Activated naive CD4-positive, alpha-beta T cell treated with anti-CD3 and anti-CD28 coated beads for 36 hours (primary cell): ENCODE data around the gene RIMKLB. TPM values are rescaled to one million over a fixed set of nuclear protein-coding genes. Genes with fewer than 3 reads are reported as not detected.

Experiments
- CTCF ChIA-PET: fragments of 350-600 bp; sonication (Branson Sonifier 250); formaldehyde crosslinking; loops from one replicate; lab custom pipeline; 2021; ENCODE audit warnings: antibody characterized with exemption; lab: Charles Lee
- DNase-seq: peaks from one replicate; pipeline ENCODE4 v3.0.0-alpha.2; 2020
- H3K27ac Mint-ChIP-seq: one replicate; pipeline ENCODE4 v1.8.0; 2021; ENCODE audit warnings: mild to moderate bottlenecking, mixed read lengths
- H3K27me3 Mint-ChIP-seq: one replicate; pipeline ENCODE4 v1.8.0; 2021; ENCODE audit warnings: low read depth, mixed read lengths
- H3K36me3 Mint-ChIP-seq: one replicate; pipeline ENCODE4 v1.8.0; 2021; ENCODE audit warnings: low read depth, mixed read lengths
- H3K4me1 Mint-ChIP-seq: one replicate; pipeline ENCODE4 v1.8.0; 2021; ENCODE audit warnings: low read depth, mixed read lengths
- H3K4me3 Mint-ChIP-seq: one replicate; pipeline ENCODE4 v1.8.0; 2021; ENCODE audit warnings: mild to moderate bottlenecking, moderate library complexity, mixed read lengths
- H3K9me3 Mint-ChIP-seq: one replicate; pipeline ENCODE4 v1.8.0; 2021; ENCODE audit warnings: mixed read lengths
- intact Hi-C: fragments of 100-400 bp; cut with micrococcal nuclease; formaldehyde crosslinking; loops from one replicate; pipeline ENCODE4 v1.15.1; 2023
- total RNA-seq, 2 experiments: library from RNA; stranded (reverse); gene quantifications; one replicate each; pipeline ENCODE4 v1.2.3, GENCODE V29; 2021

The RIMKLB gene
- total RNA-seq, 2 experiments from 2014 or later: 5.2 to 5.5 TPM

GRCh38 chr12:8696442-8697090 lies 1.2 kb upstream of the RIMKLB start:
- Mint-ChIP-seq H3K4me3 (peak overlapping the region; percentile 91), H3K9me3 (no peaks in the 10 kb centered on the region), H3K4me1 (peaks cover 27% of the 10 kb centered on the region), H3K27me3 (no peaks in the 10 kb centered on the region), H3K27ac (no peak overlapping the region), H3K36me3 (no peaks in the 10 kb centered on the region)
- intact Hi-C loops: loop anchor here (2.0 to 5.0 kb wide), 2 partner anchors 196 to 252 kb away; partner anchors contain the start of gene M6PR
- no peak for DNase-seq
- CTCF ChIA-PET: interaction anchor here (1.6 kb wide), 1 partner anchor 193 kb away, joined by 5 read pairs; no protein-coding TSS in a partner anchor

- CTCF ChIA-PET: interaction anchor here (1.6 kb wide), 1 partner anchor 193 kb away, joined by 5 read pairs; no protein-coding TSS in a partner anchor
- no peak overlapping the region for H3K27ac Mint-ChIP-seq
- no peaks in the 10 kb centered on the region for H3K36me3 Mint-ChIP-seq
- no peak for DNase-seq
- intact Hi-C loops: loop anchor here (2.0 to 5.0 kb wide), 2 partner anchors 195 to 252 kb away; partner anchors contain the start of gene M6PR
- H3K9me3 Mint-ChIP-seq: no peaks in the 10 kb centered on the region
- H3K4me1 Mint-ChIP-seq: peaks cover 27% of the 10 kb centered on the region
- H3K27me3 Mint-ChIP-seq: no peaks in the 10 kb centered on the region
- H3K4me3 Mint-ChIP-seq: peak overlapping the region; percentile 91
Observed at GRCh38 chr12:8697120-8697475, 693 bp upstream of the RIMKLB start.

GRCh38 chr12:8698132-8698851 lies 501 bp downstream of the RIMKLB start:
- peaks cover 19% of the 10 kb centered on the region for H3K4me1 Mint-ChIP-seq
- no peaks in the 10 kb centered on the region for H3K27me3 Mint-ChIP-seq
- peak; percentile 40 for DNase-seq
- H3K9me3 Mint-ChIP-seq: no peaks in the 10 kb centered on the region
- peak overlapping the region; percentile 91 for H3K4me3 Mint-ChIP-seq
- no peaks in the 10 kb centered on the region for H3K36me3 Mint-ChIP-seq
- CTCF ChIA-PET: interaction anchor here (0.6 to 1.6 kb wide), 2 partner anchors 12 to 192 kb away, joined by 5 read pairs; no protein-coding TSS in a partner anchor
- peak overlapping the region; percentile 30 for H3K27ac Mint-ChIP-seq
- intact Hi-C loops: loop anchor here (5.0 kb wide), 1 partner anchor 194 kb away; no protein-coding TSS in a partner anchor

GRCh38 chr12:8698879-8699278 lies 1.1 kb downstream of the RIMKLB start:
- intact Hi-C loops: loop anchor here (5.0 kb wide), 1 partner anchor 193 kb away; no protein-coding TSS in a partner anchor
- Mint-ChIP-seq H3K4me3 (peak overlapping the region; percentile 91), H3K4me1 (peaks cover 18% of the 10 kb centered on the region), H3K9me3 (no peaks in the 10 kb centered on the region), H3K36me3 (no peaks in the 10 kb centered on the region), H3K27me3 (no peaks in the 10 kb centered on the region), H3K27ac (no peak overlapping the region)
- DNase-seq: no peak
- CTCF ChIA-PET: no interaction called here

- intact Hi-C loops: loop anchor here (5.0 kb wide), 1 partner anchor 193 kb away; no protein-coding TSS in a partner anchor
Observed at GRCh38 chr12:8699714-8700113, 1.9 kb downstream of the RIMKLB start.

GRCh38 chr12:8701046-8701660 lies 3.4 kb downstream of the RIMKLB start:
- Mint-ChIP-seq H3K4me1 (peaks cover 18% of the 10 kb centered on the region), H3K36me3 (no peaks in the 10 kb centered on the region), H3K9me3 (no peaks in the 10 kb centered on the region), H3K27ac (no peak overlapping the region), H3K27me3 (no peaks in the 10 kb centered on the region), H3K4me3 (no peak overlapping the region)
- intact Hi-C loops: no loop called here
- no peak for DNase-seq
- CTCF ChIA-PET: interaction anchor here (0.7 to 1.7 kb wide), 5 partner anchors 20 to 1480 kb away, joined by 3 to 11 read pairs (median 4); partner anchors contain the start of gene M6PR

More at GRCh38 chr12:8699714-8700113, 1.9 kb downstream of the RIMKLB start:
- CTCF ChIA-PET: interaction anchor here (0.7 to 1.2 kb wide), 2 partner anchors 161 to 250 kb away, joined by 3 read pairs; partner anchors contain the start of gene M6PR
- peak overlapping the region; percentile 32 for H3K4me3 Mint-ChIP-seq
- H3K36me3 Mint-ChIP-seq: no peaks in the 10 kb centered on the region
- H3K27me3 Mint-ChIP-seq: no peaks in the 10 kb centered on the region
- H3K9me3 Mint-ChIP-seq: no peaks in the 10 kb centered on the region
- DNase-seq: no peak
- H3K27ac Mint-ChIP-seq: no peak overlapping the region
- peaks cover 18% of the 10 kb centered on the region for H3K4me1 Mint-ChIP-seq

GRCh38 chr12:8702159-8702558 lies 4.4 kb downstream of the RIMKLB start:
- intact Hi-C loops: no loop called here
- Mint-ChIP-seq H3K27ac (no peak overlapping the region), H3K4me1 (peaks cover 15% of the 10 kb centered on the region), H3K36me3 (no peaks in the 10 kb centered on the region), H3K27me3 (no peaks in the 10 kb centered on the region), H3K4me3 (no peak overlapping the region), H3K9me3 (no peaks in the 10 kb centered on the region)
- CTCF ChIA-PET: interaction anchor here (0.6 to 1.7 kb wide), 3 partner anchors 14 to 192 kb away, joined by 4 to 11 read pairs (median 4); no protein-coding TSS in a partner anchor
- DNase-seq: no peak

GRCh38 chr12:8709124-8709830 lies 11.5 kb downstream of the RIMKLB start:
- no peaks in the 10 kb centered on the region for H3K27me3 Mint-ChIP-seq
- peaks cover 8% of the 10 kb centered on the region for H3K4me1 Mint-ChIP-seq
- DNase-seq: no peak
- no peak overlapping the region for H3K27ac Mint-ChIP-seq
- no peaks in the 10 kb centered on the region for H3K9me3 Mint-ChIP-seq
- H3K4me3 Mint-ChIP-seq: no peak overlapping the region
- intact Hi-C loops: no loop called here
- H3K36me3 Mint-ChIP-seq: peaks cover 2% of the 10 kb centered on the region
- CTCF ChIA-PET: interaction anchor here (0.8 kb wide), 1 partner anchor 181 kb away, joined by 3 read pairs; no protein-coding TSS in a partner anchor

GRCh38 chr12:8712572-8712971 lies 14.8 kb downstream of the RIMKLB start:
- Mint-ChIP-seq H3K9me3 (no peaks in the 10 kb centered on the region), H3K4me1 (peaks cover 8% of the 10 kb centered on the region), H3K36me3 (peaks cover 10% of the 10 kb centered on the region), H3K27me3 (no peaks in the 10 kb centered on the region), H3K4me3 (no peak overlapping the region), H3K27ac (no peak overlapping the region)
- DNase-seq: no peak
- intact Hi-C loops: no loop called here
- CTCF ChIA-PET: interaction anchor here (0.7 kb wide), 1 partner anchor 1245 kb away, joined by 3 read pairs; no protein-coding TSS in a partner anchor

- Mint-ChIP-seq H3K4me3 (no peak overlapping the region), H3K4me1 (no peaks in the 10 kb centered on the region), H3K27me3 (no peaks in the 10 kb centered on the region), H3K36me3 (peaks cover 10% of the 10 kb centered on the region), H3K27ac (no peak overlapping the region), H3K9me3 (no peaks in the 10 kb centered on the region)
- intact Hi-C loops: no loop called here
- CTCF ChIA-PET: interaction anchor here (0.7 kb wide), 1 partner anchor 464 kb away, joined by 3 read pairs; no protein-coding TSS in a partner anchor
- DNase-seq: no peak
Observed at GRCh38 chr12:8722286-8722800, 24.6 kb downstream of the RIMKLB start.

- Mint-ChIP-seq H3K9me3 (no peaks in the 10 kb centered on the region), H3K27ac (no peak overlapping the region), H3K4me1 (peaks cover 3% of the 10 kb centered on the region), H3K4me3 (no peak overlapping the region), H3K36me3 (no peaks in the 10 kb centered on the region), H3K27me3 (no peaks in the 10 kb centered on the region)
- intact Hi-C loops: no loop called here
- CTCF ChIA-PET: interaction anchor here (0.6 to 1.3 kb wide), 3 partner anchors 14 to 155 kb away, joined by 4 to 5 read pairs (median 5); no protein-coding TSS in a partner anchor
- no peak for DNase-seq
Observed at GRCh38 chr12:8734873-8735381, 37.1 kb downstream of the RIMKLB start.
